HG02852 (cell line): Measurements from ENCODE around the gene EPHA6.
"Not testable (repeated sequence)": the region's sequence is repeated elsewhere in the genome, so short reads cannot be mapped to it uniquely, and the experiment has no call there.

ENCODE experiments used
- ATAC-seq: cut with Tn5 transposase; IDR thresholded peaks from one replicate; pipeline ENCODE4 v1.9.1; 2021; ENCODE audit warnings: mild to moderate bottlenecking, moderate library complexity; ENCODE audit not compliant: unreplicated experiment

Gene EPHA6

DNA sequence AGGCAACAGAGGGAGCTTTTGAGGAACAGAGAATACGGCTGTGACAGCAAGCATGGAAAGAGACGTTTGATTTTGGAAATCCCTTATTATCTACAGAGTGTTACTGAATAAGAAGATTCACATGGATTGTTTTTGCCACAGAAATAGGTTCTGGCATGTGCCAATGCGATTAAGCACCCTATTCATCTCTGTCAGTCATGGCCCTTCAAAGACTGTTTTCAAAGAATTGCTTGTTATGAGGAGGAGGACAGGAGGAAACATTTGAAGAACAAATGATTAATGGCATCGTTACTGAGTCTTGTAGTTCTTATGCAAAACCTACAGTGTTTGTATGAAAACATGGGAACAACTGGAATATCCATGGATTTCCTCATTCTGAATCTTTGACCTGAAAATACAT, 86.2 kb downstream of the EPHA6 start:
- no peak for ATAC-seq

- no peak for ATAC-seq
These were observed 101.1 kb downstream of the EPHA6 start for GRCh38 chr3:96915445-96915844.

DNA sequence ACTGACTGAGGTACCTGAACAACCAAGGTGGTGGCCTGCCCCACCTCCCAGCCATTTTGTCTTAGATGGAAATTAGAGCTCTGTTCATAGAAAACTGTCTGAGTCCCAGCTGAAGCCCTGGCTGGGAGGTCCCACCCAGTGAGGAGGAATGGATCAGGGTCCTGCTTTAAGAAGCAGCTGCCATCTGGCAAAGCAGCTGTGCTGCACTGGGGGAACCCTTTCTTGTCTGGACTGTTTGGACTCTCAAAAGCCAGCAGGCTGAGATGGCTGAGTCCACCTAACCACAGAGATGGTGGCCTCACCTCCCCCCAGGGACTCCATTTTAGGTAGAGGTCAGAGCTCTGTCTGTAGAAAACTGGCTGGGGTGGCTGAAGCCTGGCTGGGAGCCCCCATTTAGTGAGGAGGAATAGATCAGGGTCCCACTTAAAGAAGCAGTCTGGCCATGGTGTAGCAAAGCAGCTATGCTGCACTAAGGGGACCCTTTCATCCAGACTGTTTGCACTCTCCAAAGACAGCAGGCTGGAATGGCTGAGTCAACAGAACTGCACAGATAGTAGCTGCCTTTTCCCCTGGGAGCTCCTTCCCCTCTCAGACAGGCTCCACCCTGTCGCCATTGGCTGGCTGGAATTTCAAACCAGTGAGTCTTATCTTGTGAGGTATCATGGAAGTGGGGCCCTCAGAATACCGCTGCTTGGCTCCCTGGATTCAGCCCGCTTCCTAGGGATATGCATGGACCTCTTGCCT, 116.9 kb downstream of the EPHA6 start:
- ATAC-seq: no peak

- not testable (repeated sequence) for ATAC-seq
These were observed 127.7 kb downstream of the EPHA6 start for GRCh38 chr3:96942131-96942530.

DNA sequence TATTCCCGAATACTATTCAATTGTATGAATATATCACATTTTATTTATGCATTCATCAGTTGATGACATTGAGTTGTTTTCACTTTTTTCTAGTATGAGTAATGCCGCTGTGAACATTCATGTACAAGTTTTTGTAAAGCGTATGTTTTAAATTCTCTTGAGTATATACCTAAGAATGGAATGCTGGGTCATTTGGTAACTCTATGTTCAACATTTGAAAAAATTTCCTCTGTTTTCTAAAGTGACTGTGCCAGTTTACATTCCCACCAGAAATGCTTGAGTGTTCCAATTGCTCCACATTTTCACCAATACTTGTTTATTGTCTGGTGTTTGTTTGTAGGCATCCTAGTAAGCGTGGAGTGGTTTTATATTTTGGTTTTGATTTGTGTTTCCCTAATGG, 144.5 kb downstream of the EPHA6 start:
- no peak for ATAC-seq

DNA sequence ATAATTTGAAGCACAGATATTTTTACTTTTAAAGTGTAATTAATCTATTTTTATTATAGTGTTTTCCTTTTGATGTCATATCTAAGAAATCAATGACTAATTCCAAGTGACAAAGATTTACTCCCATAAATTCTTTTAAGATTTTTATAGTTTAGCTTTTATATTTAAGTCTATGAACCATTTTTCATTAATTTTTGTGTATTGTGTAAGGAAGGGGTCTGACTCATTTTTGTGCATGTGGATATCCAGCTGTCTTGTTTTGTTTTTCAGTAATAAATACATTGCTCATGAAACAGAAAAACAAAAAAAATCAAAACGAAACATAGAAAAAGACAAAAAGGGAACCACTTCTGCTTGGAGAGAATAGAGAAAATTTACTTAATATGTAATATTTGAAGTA, 145.1 kb downstream of the EPHA6 start:
- ATAC-seq: no peak

DNA sequence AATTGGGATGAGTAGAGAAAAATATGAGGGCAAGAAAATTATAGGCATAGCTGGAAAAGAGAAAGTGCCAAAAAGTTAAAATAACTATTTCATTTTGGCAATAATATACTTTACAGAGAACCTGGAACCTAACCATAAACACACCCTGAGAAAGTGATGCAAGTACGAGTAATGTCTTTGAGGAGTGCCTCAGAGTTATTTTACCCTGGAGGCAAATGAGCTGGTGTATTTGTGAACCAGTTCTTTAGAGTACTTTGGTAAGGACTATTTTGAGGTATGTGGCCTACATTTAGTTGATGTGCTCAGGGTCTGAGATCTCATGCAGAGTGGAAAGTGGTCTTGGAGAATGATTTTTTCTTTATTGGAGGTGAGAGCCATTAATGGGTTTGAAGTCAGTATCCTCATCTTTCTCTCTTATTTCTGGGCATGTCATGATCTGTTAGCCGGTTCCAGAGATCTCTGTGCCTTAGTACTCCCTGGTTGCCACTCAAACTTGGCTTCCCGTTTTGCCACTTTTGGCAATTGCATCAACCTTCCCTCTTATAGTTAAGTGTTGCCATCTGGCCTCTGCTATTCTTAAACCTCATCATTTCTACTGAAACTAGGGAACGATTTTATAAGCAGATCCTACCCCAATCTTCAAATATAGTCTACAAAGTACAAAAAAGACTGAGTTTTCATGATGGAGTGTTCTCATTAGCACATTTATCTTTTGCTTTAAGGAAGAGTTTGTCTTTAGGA, 145.7 kb downstream of the EPHA6 start:
- no peak for ATAC-seq

DNA sequence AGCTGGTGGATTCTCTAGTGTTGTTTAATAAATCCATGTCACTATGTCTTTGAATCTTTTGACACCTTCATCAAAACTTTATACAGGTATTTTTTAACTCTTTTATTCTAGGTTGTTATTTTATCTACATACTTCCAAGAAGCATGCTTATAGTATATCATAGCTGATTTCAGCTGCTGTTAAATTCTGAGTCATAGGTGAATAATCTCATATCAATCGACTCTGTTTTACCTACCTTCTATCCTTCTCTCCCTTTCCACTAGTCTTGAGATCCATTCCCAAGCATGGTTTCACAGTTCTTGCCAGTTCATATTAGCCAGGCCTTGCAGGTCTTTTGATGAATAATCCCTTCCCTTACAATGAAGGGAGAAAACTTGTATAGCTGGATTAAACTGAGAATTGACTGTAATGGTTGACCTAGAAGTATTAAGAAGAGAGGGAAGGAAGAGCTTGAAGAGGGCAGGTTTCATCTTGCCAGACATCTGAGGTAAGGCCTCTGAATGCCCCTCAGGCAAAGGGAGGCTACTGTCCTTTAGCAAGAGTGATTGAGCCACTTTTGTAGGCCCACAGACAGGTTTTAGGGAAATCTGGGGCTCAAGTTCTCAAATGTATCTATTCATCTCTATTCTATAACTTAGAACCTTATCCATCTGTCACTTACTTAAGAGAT, 146.4 kb downstream of the EPHA6 start:
- ATAC-seq: no peak

- no peak for ATAC-seq
These were observed 147.2 kb downstream of the EPHA6 start for GRCh38 chr3:96961576-96961975.

DNA sequence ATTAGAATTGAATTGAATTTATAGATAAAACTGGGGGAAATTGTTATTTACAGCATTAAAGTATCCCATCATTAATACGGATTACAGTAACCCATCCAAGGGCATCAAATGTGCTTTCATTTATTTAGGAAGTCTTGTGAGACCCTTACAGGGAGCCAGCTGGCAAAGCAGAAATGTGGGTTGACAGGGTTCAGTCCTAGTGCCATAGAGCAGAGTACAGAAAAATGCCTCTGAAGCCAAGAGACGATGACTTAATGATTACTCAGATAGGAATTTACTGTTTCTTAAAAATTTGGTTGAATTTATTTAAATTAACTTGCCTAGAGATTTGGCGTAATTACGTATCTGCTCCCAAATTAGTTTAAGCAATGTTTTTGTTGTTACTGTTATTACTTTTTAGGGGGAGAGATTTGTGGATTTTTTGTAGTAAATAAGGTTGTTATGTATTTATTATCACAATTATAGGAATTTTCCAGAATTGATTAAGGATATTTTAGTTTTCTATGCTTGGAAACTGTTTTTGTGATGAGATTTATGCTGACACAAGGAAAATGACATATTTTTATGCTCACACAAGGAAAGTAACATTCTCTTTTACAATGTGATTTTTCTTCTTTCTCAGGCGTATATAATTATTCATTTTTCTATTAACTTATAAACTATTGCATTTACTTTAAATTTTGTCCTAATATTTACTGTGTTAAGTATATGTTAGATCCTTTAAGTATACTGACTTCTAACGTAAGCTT, 152.0 kb downstream of the EPHA6 start:
- no peak for ATAC-seq

DNA sequence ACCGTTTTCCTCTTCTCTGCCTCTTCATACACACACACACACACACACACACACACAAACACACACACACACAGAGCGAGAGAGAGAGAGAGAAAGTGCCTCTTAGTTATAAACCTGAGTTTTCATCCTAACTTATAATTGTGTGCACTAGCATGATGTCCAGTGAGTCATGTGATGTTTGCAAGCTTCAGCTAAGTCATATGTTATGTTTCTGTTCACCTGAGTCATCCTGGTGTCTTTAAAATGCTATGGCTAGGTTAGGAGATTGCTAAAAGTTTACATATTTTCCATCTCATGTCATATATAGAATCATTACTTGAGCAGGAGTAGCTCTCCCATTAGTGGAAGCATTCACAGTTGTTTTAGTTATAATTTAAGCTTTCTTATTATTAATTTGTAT, 155.8 kb downstream of the EPHA6 start:
- no peak for ATAC-seq

DNA sequence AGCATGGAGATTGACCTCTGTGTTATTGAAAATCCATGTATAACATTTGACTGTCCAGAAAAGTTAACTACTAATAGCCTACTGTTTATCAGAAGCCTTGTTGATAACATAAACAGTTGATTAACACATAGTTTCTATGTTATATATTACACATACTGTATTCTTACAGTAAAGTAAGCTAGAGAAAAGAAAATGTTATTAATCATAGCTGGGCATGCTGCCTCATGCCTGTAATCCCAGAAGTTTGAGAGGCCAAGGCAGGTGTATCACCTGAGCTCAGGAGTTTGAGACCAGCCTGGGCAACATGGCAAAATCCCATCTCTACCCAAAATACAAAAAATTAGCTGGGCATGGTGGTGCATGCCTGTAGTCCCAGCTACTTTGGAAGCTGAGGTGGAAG, 163.3 kb downstream of the EPHA6 start:
- no peak for ATAC-seq

DNA sequence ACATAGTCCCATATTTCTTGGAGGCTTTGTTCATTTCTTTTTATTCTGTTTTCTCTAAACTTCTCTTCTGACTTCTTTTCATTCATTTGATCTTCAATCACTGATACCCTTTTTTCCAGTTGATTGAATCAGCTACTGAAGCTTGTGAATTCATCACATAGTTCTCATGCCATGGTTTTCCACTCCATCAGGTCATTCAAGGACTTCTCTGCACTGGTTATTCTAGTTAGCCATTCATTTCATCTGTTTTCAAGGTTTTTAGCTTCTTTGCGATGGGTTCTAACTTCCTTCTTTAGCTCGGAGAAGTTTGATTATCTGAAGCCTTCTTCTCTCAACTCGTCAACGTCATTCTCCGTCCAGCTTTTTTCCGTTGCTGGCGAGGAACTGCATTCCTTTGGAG, 169.3 kb downstream of the EPHA6 start:
- ATAC-seq: not testable (repeated sequence)

DNA sequence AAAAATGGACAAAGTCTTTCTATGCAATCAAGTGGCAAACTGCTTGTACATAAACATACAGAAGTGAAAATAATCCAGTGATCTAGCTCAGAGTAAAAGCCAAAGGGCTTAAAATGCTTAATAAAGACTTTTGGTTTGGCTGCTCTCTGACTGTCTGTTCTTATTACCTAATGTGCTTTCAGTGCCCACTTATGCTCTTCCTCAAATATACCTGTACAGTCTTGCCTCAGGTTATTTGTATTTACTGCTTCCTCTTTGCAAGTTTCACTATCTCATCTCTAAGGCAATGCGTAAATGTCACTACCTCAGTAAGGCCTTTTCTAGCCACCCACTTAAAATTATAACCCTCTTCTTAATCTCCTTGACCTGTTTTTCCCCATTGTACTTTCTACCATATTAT, 171.8 kb downstream of the EPHA6 start:
- ATAC-seq: no peak

DNA sequence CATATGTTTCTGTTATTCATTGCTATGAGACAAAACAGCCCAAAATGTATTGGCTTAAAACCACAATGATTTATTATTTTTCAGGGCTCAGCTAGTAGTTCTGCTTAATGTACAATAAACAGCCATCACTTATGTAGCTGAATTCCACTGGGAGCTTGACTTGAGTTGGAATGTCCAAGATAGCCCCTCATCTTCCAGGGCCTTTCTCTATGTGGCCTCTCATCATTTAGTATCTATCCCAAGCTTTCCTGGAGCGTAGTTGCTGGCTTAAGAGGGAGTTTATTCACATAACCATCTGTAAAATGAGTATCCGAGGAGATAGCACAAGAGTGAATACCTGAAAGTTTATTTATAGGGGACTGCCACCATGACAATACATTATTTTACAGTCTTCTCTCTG, 176.8 kb downstream of the EPHA6 start:
- no peak for ATAC-seq

GRCh38 chr3:96991800-96992365, 177.5 kb downstream of the EPHA6 start:
- ATAC-seq: no peak

- ATAC-seq: no peak
These were observed 180.6 kb downstream of the EPHA6 start for GRCh38 chr3:96994988-96995387.

- ATAC-seq: no peak
These were observed 181.6 kb downstream of the EPHA6 start for GRCh38 chr3:96996009-96996408.

GRCh38 chr3:97001611-97002010, 187.2 kb downstream of the EPHA6 start:
- ATAC-seq: no peak

GRCh38 chr3:97009427-97010019, 195.1 kb downstream of the EPHA6 start:
- no peak for ATAC-seq
